ENCODE data around the gene SORL1-AS1.

SORL1-AS1 gene

GRCh38 chr11:121472312-121472711, 19.5 kb upstream of the SORL1-AS1 start:
- DNase-seq (ENCODE audit: extremely low read depth, low read depth) = no peak
- no peak for TF ChIP-seq CTCF (IDR thresholded peaks at IDR 0.05; ENCODE audit: low read depth, low read length)

GRCh38 chr11:121471167-121471566, 18.4 kb upstream of the SORL1-AS1 start:
- DNase-seq (ENCODE audit: extremely low read depth, low read depth) = no peak

DNA sequence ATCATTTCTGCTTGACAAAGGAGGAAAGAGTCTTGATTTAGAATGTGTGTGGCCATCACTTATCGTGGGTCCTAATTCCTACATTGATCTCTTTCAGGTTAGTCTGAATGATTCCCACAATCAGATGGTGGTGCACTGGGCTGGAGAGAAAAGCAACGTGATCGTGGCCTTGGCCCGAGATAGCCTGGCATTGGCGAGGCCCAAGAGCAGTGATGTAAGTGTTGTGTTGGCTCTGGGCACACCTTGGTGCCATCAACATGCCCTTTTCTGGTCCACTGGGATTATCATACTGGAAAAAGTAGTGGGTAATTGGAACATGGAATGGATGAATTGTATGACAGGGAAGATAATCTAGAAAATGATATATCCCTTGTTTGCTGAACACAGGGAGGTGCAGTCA, 17.1 kb upstream of the SORL1-AS1 start:
- no peak for TF ChIP-seq CTCF (IDR thresholded peaks at IDR 0.05; ENCODE audit: low read depth, low read length)
- DNase-seq (ENCODE audit: extremely low read depth, low read depth) = no peak

More at GRCh38 chr11:121471167-121471566, 18.4 kb upstream of the SORL1-AS1 start:
- TF ChIP-seq CTCF (IDR thresholded peaks at IDR 0.05; ENCODE audit: low read depth, low read length) = no peak

DNA sequence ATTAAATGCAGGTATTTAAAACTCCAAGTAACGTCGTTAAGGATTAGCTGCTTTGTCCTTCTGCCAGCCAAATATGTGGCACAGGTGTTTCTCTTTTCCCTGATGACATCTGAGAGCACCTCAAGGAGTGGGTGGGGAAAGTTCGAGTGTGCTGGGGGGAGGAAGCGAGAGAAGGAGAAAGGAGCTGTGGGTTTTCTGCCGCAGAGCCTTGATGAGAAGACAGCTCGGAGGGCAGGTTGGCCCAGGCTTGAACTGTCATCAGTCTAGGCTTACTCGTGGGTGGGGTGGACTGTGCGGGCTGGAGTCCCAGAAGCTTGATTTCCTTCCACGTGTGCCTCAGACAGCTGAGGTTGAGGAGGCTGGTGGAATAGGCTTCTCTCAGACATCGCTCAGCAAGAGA, 15.2 kb upstream of the SORL1-AS1 start:
- no peak for DNase-seq (ENCODE audit: extremely low read depth, low read depth)

DNA sequence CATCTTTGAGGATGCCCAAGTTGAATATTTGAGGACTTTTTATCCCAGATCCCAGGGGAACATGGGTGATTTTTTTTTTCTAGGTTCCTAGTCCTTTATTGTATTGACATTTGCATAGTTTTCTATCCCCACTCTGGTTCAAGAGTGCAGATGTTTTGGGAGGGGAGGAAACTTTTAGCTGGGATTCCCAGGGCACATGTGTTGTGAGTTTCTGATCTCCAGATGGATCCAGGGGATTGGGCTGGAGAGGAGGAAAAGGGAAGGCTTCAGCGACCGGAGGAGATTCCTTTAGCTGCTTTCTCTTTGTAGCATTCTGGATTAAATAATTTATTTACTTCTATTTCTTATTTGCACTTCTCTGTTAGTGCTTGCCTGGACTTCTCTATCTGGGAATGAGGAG, 14.7 kb upstream of the SORL1-AS1 start:
- DNase-seq (ENCODE audit: extremely low read depth, low read depth) = no peak
- no peak for TF ChIP-seq CTCF (IDR thresholded peaks at IDR 0.05; ENCODE audit: low read depth, low read length)

More for the DNA sequence above, 15.2 kb upstream of the SORL1-AS1 start:
- TF ChIP-seq CTCF (IDR thresholded peaks at IDR 0.05; ENCODE audit: low read depth, low read length) = no peak

GRCh38 chr11:121466063-121466794, 13.5 kb upstream of the SORL1-AS1 start:
- peak; percentile 57 for DNase-seq (ENCODE audit: extremely low read depth, low read depth)
- no peak for TF ChIP-seq CTCF (IDR thresholded peaks at IDR 0.05; ENCODE audit: low read depth, low read length)

- no peak for DNase-seq (ENCODE audit: extremely low read depth, low read depth)
- no peak for TF ChIP-seq CTCF (IDR thresholded peaks at IDR 0.05; ENCODE audit: low read depth, low read length)
These were observed 12.9 kb upstream of the SORL1-AS1 start for GRCh38 chr11:121465709-121466062.

Data from AG09319 (cell line).